SK-N-DZ (cell line): ENCODE results near the gene SPACA6.

Experiments
- DNase-seq: peaks from one replicate; pipeline ENCODE4 v3.0.0-alpha.2; 2015; ENCODE audit warnings: low spot score

Gene SPACA6

DNA sequence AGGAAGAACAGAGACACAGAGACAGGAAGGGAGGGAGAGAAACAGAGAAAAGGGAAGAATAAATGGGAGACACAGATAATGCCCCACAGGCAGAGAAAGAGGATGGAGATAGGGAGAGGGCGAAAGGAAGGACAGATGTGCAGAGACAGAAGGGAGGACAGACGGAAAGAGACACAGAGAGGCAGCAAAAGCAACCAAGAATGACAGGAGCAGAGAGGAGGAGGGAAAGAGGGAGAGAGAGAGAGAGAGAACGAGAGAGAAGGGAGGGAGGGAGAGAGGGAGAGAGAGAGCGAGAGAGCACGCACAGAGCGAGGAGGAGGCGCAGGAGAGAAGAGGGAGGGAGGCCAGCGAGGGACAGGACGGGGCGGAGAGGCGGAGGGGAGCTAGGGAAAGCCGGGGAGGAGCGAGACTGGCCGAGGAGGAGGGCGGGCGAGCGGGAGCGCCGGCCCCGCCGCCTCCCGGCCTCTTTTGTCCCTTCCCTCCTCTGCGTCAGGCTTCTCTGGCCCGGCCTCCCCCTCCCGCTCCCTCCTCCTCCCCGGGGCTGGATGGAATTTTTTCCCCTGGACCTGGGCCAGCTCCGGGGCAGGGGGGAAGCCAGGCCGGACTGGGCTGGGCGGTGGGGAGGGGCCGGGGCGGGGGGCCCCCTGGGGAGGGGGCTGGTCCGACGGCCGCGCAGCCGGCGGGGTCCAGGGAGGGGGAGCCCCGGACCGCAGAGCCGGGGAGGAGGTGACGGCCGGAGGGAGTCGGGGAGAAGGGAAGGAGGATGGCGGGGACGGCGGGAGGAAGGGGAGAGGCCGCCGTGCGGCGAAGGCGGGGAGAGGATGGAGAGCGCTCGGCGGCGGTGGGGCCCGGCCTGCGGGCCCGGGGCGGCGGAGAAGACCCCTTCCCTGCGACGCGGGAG, 4.2 kb upstream of the SPACA6 start:
- DNase-seq: peak; percentile 76

DNA sequence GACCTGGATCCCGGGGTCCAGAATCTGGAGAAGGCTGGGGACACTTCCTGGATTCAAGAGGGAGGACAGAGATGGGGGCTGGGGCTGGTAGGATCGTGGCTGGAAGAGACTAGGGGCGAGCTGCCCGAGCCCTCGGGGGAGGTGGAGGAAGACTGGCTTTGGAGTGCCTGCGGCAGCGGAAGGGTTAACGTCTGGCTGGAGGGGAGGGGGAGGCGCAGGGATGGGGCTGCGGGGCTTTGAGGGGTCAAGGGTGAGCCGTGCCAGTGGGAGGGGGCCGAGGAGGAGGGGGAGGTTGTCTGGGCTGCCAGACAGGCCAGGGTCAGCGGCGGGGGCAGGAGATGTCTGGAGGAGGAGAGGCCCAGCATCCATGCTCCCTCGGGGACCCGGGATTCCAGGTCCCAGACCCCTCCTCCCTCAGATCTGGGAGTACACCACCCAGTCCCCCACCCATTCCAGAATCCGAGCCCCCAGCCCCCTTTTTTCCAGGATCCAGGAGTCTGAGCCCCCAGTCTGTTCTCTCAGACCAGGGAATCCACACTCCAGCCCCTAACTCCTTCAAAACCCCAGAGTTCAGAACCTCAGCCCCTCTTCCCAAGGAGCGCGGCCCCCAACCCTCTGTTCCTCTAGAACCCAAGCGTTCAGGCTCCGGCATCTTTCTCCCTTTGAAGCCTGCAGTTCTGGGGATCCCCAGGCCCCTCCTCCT, 3.2 kb upstream of the SPACA6 start:
- DNase-seq: peak; percentile 75

- DNase-seq: peak; percentile 81
Measured at GRCh38 chr19:51690454-51691073, 2.6 kb upstream of the SPACA6 start.

DNA sequence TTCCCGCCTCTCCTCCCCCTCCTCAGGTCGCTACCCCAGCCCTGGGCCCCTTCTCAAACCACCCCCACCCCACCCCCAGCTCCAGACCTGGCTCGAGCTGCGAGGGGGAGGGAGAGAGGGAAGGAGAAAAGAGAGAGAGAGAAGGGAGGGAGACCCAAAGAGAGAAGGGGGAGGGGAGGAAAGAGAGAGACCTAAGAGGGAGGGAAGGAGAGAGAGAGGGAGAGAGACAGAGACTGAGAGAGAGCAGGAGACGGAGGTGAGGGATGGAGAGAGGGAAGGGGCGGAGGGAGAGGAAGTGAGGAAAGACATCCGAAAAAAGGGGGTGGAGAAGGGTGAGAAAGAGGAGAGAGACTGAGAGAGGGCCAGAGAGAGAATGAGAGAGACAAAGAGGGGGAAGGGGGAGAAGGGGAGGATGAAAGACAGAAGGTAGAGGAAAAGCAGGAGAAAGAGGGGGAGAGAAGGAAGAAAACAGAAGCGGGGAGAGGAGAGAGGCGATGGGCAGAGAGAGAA, 2.0 kb upstream of the SPACA6 start:
- no peak for DNase-seq

DNA sequence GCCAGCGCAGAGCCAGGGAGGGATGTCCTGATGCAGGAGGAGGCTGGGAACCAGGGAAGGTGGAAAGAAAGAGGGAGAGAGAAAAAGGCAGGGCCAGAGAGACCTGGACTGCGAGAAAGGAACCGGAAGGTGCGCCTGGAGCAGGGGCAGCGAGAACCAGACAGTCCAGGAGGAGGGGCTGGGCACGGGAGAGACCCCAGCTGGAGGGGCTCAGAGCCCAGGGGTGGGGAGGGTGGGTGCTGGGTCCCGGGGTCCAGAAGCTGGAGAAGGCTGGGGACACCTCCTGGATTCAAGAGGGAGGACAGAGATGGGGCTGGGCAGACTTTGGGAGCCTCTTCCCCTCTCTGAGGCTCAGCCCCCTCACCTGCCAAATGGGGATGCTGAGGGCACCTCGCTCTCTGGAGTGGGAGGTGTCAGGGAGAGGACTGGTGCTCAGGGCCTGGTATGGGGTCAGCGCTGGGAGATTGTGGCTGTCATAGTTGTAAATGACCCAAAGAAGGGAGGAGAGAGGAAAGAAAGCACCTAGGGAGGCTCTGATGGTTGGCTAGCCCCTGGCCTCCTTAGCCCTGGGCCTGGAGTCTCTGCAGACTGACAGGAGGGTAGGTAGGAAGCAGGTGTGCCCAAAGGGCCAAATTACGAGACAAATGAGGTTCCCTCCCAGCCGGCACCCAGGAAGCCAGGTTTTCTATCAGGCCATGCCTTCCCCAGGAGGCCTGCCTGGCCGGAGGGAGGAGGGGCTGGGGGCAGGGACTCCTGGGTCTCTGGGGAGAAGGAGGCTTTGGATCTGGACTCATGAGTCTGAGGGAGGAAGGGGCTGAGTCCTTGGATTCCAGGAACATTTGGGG, 1.3 kb upstream of the SPACA6 start:
- DNase-seq: no peak

DNA sequence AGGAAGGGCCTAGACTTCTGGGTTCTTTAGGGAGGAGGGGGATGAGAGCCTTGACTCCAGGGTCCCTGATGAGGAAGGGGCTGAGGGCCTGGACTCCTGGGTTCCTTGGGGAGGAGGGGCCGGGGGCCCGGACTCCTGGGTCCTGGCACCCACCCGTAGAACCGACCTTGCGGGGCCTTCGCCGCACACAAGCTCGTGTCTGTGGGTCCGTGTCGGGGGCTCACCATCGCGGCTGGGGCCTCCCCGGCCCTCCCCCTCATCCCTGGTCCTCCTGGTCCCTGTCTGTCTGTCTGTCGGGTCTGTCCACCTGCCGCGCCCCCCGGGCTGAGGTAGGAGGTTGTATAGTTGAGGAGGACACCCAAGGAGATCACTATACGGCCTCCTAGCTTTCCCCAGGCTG, 662 bp upstream of the SPACA6 start:
- no peak for DNase-seq

GRCh38 chr19:51693819-51694218, 689 bp downstream of the SPACA6 start:
- no peak for DNase-seq

DNA sequence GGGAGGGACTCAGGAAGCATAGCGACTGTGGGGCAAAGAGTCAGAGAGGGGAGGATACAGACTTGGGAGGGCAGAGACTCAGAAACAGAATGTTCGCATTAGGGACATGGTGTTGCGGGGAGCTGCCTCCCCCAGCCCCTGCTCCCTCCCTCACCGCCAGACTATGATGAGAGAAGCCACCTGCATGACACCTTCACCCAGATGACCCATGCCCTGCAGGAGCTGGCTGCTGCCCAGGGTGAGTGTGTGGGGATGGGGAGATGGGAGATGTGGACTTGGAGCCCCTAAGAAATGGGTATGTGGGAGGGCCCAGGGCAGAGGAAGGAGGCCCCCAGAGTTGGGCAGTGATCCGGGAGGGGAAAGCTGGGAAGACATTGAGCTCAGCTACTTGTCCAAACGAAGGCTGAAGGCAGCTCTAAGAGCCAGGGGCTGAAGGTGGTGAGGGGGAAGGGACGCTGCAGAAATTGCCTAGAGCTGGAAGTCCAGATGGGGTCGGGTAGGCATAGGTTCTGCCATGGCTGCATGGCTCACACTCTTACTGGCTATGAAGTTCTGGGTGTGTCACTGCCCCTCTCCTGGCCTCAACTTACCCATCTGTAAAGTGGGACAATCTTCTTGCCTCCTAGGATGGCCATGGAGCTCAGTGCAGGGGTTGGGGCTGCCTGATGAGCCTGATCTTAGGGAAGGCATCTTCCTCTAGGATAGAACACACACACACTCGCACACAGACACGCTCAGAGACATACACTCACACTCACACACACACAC, 1.4 kb downstream of the SPACA6 start:
- no peak for DNase-seq

DNA sequence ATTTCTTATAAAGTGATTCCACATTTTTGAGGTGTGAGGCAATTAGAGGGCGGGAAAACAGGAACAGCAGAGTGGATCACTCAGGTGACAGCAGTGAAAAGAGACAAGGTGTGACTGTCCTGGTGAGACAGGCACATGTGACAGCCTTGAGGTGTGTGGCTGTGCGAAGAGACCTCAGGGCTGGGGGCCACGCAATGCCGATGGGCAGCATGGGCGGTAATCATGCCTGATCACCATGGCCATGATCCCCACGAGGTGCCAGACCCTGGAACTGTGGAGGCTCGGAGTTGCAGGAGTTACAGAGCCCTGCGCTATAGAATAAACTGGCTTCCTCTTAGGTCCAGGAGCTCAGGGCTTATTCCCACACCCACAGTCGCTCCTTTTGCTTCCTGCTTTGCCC, 2.0 kb downstream of the SPACA6 start:
- DNase-seq: no peak

DNA sequence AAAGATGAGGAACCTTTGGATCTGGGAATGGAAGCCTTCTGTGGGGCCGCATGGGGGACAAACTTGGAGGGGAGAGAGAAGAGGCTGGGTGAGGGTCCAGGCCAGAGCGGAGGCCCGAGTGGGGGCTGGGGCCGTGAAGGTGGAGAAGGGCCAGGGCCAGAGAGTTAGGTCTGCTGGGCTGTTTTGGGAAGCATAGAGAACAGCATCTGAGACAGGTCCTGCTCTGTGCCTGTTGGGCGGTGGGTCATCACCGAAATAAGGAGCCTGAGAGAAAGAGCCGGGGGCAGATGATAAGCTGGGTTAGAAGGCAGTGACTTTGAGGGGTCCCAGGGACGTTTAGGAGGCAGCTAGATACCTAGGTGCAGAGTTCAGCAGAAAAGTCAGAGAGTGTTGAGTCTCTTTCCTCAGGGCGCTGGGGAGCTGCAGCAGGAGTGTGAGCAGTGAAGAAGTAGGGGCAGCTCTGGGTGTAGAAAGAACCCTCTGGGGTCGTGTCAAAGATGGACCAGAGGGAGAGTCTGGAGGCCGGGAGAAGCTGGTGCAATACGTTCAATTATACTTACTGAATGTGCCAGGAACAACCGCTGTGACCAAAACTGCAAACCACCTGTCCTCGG, 2.7 kb downstream of the SPACA6 start:
- DNase-seq: no peak

GRCh38 chr19:51696606-51697005, 3.5 kb downstream of the SPACA6 start:
- DNase-seq: no peak

DNA sequence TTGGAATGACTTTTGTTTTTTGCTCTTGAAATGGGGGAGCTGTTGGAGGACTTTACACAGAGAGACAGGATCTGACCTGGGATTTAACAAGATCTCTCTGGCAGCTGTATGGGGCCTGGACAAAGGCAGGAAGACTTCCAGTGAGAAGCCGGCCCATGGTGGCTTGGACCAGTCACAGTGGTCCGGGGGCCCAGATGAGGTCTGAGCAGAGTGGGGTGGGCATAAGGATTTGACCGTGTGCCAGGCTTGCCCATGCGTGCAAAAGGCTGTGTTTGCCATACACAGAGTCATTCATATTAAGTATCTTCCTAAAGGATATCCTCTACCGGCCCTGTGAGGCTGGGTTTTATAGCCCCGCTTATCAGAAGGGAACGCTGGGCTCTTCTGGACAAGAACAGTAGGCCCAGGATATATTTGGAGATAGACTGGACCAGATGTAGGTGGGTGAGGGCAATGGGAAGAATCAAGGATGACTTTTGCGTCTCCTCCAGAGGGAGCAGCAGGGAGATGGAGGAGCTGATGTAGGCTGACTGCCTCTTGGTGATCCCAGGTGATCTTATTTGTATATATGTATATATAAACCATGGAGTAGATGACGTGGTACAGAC, 4.1 kb downstream of the SPACA6 start:
- no peak for DNase-seq

DNA sequence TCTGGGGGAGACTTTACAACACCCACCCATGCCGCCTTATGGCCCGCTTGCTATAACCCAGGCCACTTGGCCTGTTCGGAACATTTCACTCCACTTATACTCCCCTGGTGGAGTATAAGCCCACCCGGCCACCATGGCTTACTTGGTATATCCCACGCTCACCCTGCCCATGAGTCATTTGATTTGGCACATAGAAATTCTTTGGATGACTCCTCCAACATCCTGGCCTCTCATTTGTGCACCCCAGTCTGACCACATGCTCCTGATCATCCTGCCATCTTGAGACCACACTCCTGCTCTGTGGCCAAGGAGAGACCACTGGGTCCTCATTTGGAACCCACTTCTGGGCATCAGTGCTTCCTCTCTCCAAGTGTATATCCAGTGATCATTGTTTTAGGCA, 5.2 kb downstream of the SPACA6 start:
- no peak for DNase-seq

- no peak for DNase-seq
Measured at GRCh38 chr19:51699170-51699569, 6.0 kb downstream of the SPACA6 start.

GRCh38 chr19:51701468-51702100, 8.5 kb downstream of the SPACA6 start:
- no peak for DNase-seq

- DNase-seq: no peak
Measured at GRCh38 chr19:51702103-51702824, 9.1 kb downstream of the SPACA6 start.

DNA sequence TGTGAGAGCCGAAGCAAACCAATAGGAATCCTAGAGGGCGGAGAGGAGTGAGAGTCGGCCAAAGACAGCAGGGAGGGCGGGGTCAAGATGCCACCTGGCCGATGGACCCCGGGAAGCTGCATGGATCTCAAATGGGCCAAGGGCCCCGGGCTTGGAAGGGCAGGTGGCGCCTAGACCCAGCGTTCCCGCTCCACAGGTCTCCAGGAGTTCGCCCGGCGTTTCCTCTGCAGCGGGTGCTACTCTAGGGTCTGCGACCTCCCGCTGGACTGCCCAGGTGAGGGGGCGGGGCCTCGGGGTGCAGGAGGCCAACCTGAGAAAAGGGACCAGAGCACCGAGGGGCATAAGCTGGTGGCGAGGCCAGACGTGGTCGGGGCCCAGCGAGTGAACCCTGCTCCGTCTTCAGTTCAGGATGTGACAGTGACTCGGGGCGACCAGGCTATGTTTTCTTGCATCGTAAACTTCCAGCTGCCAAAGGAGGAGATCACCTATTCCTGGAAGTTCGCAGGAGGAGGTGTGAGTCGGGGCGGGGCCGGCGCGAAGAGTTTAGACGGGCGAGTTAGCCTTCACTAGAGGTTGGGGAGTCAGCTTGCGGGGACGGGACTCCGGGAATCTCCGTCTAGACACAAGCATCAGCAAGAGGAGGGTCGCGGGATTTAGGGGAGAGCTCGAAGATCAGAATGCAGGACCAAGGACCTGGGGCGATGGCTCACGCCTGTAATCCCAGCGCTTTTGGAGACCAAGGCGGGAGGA, 9.9 kb downstream of the SPACA6 start:
- no peak for DNase-seq
